ENCODE data around the gene ITCH. TPM values are rescaled to one million over a fixed set of nuclear protein-coding genes. Genes with fewer than 3 reads are reported as not detected.
A peak's percentile ranks its signal among the peaks of the same experiment; 100 is the strongest.

The ITCH gene
- total and polyA plus RNA-seq, 9 of the 15 experiments (the other 6 are each of a cell fraction or from before 2014, with no cell fraction given): 7.5 to 53.0 (median 22.9) TPM

- Histone ChIP-seq H3K27me3 (ENCODE audit: control insufficient read depth in 2 of 2, insufficient read depth in 2 of 2, low read length in 2 of 2) (no peaks in the 10 kb centered on the region), H3K4me2 (ENCODE audit: insufficient read depth, low read length) (peak overlapping the region; percentile 85), H3K36me3 (ENCODE audit: control insufficient read depth, insufficient read depth, low read length) (peaks cover 18% of the 10 kb centered on the region), H4K20me1 (replicated peaks; ENCODE audit: control insufficient read depth, insufficient read depth, low read length) (peaks cover 8% of the 10 kb centered on the region; the same call in 1 of the 2 replicates), H3K4me3 (peak overlapping the region; percentile 91), H3K9me3 (replicated peaks; ENCODE audit: control insufficient read depth, insufficient read depth, low read depth, low read length) (no peaks in the 10 kb centered on the region), H2AFZ (ENCODE audit: low read depth, low read length) (peak overlapping the region; percentile 66), H3K4me1 (replicated peaks in 1 of 2; ENCODE audit: control insufficient read depth in 2 of 2, insufficient read depth in 2 of 2, low read length in 2 of 2) (peaks cover 18 to 23% of the 10 kb centered on the region in 2 experiments; a peak in 4 of 5 replicates), H3K79me2 (ENCODE audit: control insufficient read depth, insufficient read depth, low read length) (peaks cover 54% of the 10 kb centered on the region), H3K9ac (ENCODE audit: insufficient read depth in 1 of 2, low read depth in 2 of 2, low read length in 2 of 2) (peak overlapping the region; percentile 92 to 99), H3K9me1 (ENCODE audit: control insufficient read depth, insufficient read depth, low read length) (no peaks in the 10 kb centered on the region), H3K27ac (ENCODE audit: extremely low read depth, low read depth, low read length) (peak overlapping the region; percentile 86)
- intact Hi-C loops (cut with micrococcal nuclease) (no loop called here), in situ Hi-C loops (cut with MboI) (no loop called here)
- under 1% methylated on average over 56 of the region's 70 CpGs for WGBS (ENCODE audit: insufficient coverage, low coverage, missing lambda C conversion rate)
- BruUV-seq (replicated peaks): TSS peak; percentile 65
- ATAC-seq (peak; percentile 83), FAIRE-seq (peak; percentile 81), DNase-seq (ENCODE audit: extremely low read depth in 1 of 4, low spot score in 3 of 4) (peak; percentile 18 to 86 (median 71))
- CTCF ChIA-PET (ENCODE audit: low intra/inter-chr PET ratio): interaction anchor here (0.6 to 1.1 kb wide), 2 partner anchors 52 to 152 kb away, joined by 3 read pairs; no protein-coding TSS in a partner anchor
- POLR2A ChIA-PET: interaction anchor here (0.6 to 2.4 kb wide), 15 partner anchors 8 to 1149 kb away, joined by 3 to 12 read pairs (median 4); no protein-coding TSS in a partner anchor
- TF ChIP-seq BRD4 (IDR thresholded peaks at IDR 0.05) (peak; percentile 51; the same call in 1 of the 2 replicates), MAFK (IDR thresholded peaks at IDR 0.05; ENCODE audit: low read length) (no peak), E2F3 (CRISPR knock-in tag; IDR thresholded peaks at IDR 0.05) (no peak), ETV5 (CRISPR knock-in tag; IDR thresholded peaks at IDR 0.05; ENCODE audit: low read depth) (0 out of 2 replicates have a peak, but pooled peaks have one; percentile 18), ZBTB8A (IDR thresholded peaks at IDR 0.05; ENCODE audit: partially characterized antibody) (no peak), PTTG1 (tag; IDR thresholded peaks at IDR 0.05; ENCODE audit: low read depth) (no peak), EP300 (IDR thresholded peaks at IDR 0.05; ENCODE audit: low read length) (no peak)
- TF ChIP-seq, protein P1, sequence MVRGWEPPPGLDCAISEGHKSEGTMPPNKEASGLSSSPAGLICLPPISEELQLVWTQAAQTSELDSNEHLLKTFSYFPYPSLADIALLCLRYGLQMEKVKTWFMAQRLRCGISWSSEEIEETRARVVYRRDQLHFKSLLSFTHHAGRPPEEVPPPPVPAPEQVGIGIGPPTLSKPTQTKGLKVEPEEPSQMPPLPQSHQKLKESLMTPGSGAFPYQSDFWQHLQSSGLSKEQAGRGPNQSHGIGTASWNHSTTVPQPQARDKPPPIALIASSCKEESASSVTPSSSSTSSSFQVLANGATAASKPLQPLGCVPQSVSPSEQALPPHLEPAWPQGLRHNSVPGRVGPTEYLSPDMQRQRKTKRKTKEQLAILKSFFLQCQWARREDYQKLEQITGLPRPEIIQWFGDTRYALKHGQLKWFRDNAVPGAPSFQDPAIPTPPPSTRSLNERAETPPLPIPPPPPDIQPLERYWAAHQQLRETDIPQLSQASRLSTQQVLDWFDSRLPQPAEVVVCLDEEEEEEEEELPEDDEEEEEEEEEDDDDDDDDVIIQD (CRISPR knock-in tag; IDR thresholded peaks at IDR 0.05): no peak
- TF ChIP-seq, protein P2, sequence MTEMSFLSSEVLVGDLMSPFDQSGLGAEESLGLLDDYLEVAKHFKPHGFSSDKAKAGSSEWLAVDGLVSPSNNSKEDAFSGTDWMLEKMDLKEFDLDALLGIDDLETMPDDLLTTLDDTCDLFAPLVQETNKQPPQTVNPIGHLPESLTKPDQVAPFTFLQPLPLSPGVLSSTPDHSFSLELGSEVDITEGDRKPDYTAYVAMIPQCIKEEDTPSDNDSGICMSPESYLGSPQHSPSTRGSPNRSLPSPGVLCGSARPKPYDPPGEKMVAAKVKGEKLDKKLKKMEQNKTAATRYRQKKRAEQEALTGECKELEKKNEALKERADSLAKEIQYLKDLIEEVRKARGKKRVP (CRISPR knock-in tag; IDR thresholded peaks at IDR 0.05): no peak
Measured at GRCh38 chr20:34363465-34364222, 571 bp downstream of the ITCH start.
